ENCODE data around the gene PCDHA8.

DNA sequence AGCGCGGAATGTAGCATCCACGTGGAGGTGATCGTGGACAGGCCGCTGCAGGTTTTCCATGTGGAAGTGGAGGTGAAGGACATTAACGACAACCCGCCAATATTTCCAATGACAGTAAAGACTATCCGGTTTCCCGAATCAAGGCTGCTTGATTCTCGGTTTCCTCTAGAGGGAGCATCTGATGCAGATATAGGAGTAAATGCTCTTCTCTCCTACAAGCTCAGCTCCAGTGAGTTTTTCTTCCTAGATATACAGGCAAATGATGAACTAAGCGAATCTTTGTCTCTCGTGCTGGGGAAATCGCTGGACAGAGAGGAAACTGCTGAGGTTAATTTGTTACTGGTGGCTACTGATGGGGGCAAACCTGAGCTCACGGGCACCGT, 45.7 kb upstream of the PCDHA8 start:
- TF ChIP-seq ESRRG (CRISPR knock-in tag; IDR thresholded peaks at IDR 0.05) (no peak), ARNTL (CRISPR knock-in tag; IDR thresholded peaks at IDR 0.05; ENCODE audit: borderline replicate concordance, low read depth) (no peak), ZFP3 (CRISPR knock-in tag; IDR thresholded peaks at IDR 0.05) (no peak), ZNF565 (CRISPR knock-in tag; conservative IDR thresholded peaks at IDR 0.05; ENCODE audit: low read depth) (no peak), GLIS3 (CRISPR knock-in tag; IDR thresholded peaks at IDR 0.05) (no peak), RARB (CRISPR knock-in tag; IDR thresholded peaks at IDR 0.05) (no peak), TCF4 (CRISPR knock-in tag; IDR thresholded peaks at IDR 0.05; ENCODE audit: borderline replicate concordance) (no peak), ZNF8 (CRISPR knock-in tag; IDR thresholded peaks at IDR 0.05) (no peak), TOX (CRISPR knock-in tag; IDR thresholded peaks at IDR 0.05; ENCODE audit: borderline replicate concordance) (no peak), ZC3H10 (CRISPR knock-in tag; IDR thresholded peaks at IDR 0.05) (no peak)
- TF ChIP-seq, protein P1, sequence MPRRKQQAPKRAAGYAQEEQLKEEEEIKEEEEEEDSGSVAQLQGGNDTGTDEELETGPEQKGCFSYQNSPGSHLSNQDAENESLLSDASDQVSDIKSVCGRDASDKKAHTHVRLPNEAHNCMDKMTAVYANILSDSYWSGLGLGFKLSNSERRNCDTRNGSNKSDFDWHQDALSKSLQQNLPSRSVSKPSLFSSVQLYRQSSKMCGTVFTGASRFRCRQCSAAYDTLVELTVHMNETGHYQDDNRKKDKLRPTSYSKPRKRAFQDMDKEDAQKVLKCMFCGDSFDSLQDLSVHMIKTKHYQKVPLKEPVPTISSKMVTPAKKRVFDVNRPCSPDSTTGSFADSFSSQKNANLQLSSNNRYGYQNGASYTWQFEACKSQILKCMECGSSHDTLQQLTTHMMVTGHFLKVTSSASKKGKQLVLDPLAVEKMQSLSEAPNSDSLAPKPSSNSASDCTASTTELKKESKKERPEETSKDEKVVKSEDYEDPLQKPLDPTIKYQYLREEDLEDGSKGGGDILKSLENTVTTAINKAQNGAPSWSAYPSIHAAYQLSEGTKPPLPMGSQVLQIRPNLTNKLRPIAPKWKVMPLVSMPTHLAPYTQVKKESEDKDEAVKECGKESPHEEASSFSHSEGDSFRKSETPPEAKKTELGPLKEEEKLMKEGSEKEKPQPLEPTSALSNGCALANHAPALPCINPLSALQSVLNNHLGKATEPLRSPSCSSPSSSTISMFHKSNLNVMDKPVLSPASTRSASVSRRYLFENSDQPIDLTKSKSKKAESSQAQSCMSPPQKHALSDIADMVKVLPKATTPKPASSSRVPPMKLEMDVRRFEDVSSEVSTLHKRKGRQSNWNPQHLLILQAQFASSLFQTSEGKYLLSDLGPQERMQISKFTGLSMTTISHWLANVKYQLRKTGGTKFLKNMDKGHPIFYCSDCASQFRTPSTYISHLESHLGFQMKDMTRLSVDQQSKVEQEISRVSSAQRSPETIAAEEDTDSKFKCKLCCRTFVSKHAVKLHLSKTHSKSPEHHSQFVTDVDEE (CRISPR knock-in tag; IDR thresholded peaks at IDR 0.05), result no peak
- TF ChIP-seq, protein P2, sequence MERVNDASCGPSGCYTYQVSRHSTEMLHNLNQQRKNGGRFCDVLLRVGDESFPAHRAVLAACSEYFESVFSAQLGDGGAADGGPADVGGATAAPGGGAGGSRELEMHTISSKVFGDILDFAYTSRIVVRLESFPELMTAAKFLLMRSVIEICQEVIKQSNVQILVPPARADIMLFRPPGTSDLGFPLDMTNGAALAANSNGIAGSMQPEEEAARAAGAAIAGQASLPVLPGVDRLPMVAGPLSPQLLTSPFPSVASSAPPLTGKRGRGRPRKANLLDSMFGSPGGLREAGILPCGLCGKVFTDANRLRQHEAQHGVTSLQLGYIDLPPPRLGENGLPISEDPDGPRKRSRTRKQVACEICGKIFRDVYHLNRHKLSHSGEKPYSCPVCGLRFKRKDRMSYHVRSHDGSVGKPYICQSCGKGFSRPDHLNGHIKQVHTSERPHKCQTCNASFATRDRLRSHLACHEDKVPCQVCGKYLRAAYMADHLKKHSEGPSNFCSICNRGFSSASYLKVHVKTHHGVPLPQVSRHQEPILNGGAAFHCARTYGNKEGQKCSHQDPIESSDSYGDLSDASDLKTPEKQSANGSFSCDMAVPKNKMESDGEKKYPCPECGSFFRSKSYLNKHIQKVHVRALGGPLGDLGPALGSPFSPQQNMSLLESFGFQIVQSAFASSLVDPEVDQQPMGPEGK (CRISPR knock-in tag; IDR thresholded peaks at IDR 0.05; ENCODE audit: borderline replicate concordance), result no peak
- TF ChIP-seq, protein P3, sequence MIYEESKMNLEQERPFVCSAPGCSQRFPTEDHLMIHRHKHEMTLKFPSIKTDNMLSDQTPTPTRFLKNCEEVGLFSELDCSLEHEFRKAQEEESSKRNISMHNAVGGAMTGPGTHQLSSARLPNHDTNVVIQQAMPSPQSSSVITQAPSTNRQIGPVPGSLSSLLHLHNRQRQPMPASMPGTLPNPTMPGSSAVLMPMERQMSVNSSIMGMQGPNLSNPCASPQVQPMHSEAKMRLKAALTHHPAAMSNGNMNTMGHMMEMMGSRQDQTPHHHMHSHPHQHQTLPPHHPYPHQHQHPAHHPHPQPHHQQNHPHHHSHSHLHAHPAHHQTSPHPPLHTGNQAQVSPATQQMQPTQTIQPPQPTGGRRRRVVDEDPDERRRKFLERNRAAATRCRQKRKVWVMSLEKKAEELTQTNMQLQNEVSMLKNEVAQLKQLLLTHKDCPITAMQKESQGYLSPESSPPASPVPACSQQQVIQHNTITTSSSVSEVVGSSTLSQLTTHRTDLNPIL (CRISPR knock-in tag; IDR thresholded peaks at IDR 0.05; ENCODE audit: low read depth), result no peak

Measured in SK-N-SH treated with all-trans-retinoic acid at 6 μM for 48 hours (cell line).